Liver (tissue), 3 donors: ENCODE measurements around the gene SCAMP4.

Experiments used
- CTCF ChIP-seq: fragments of 150-350 bp; IDR thresholded peaks from 2 replicates; pipeline ENCODE4 v1.5.1; 2017; ENCODE audit warnings: improper control_type of control experiment, low read depth, low read length; ENCODE audit not compliant: missing input control
- EGR1 ChIP-seq, 2 donors: IDR thresholded peaks; 2 replicates each; pipeline ENCODE4 v1.6.1; 2016 to 2018; ENCODE audit warnings: antibody characterized with exemption in 2 of 2, low read depth in 2 of 2
- FOXA1 ChIP-seq: IDR thresholded peaks from 2 replicates; pipeline ENCODE4 v1.6.1; 2016; ENCODE audit warnings: antibody characterized with exemption
- GABPA ChIP-seq, 2 donors: IDR thresholded peaks in 1 of 2; conservative IDR thresholded peaks in 1 of 2; 2 replicates each; pipeline ENCODE4 v1.6.1; 2016; ENCODE audit warnings: antibody characterized with exemption in 2 of 2, mild to moderate bottlenecking in 1 of 2, moderate library complexity in 1 of 2
- JUND ChIP-seq, 2 donors: IDR thresholded peaks; 2 replicates each; pipeline ENCODE4 v1.6.1; 2016; ENCODE audit warnings: antibody characterized with exemption in 2 of 2
- REST ChIP-seq: IDR thresholded peaks from 2 replicates; pipeline ENCODE4 v1.6.1; 2016; ENCODE audit warnings: antibody characterized with exemption, mild to moderate bottlenecking
- SP1 ChIP-seq: IDR thresholded peaks from 2 replicates; pipeline ENCODE4 v1.6.1; 2018; ENCODE audit warnings: antibody characterized with exemption, mild to moderate bottlenecking
- TAF1 ChIP-seq: conservative IDR thresholded peaks from 2 replicates; pipeline ENCODE4 v1.6.1; 2016; ENCODE audit warnings: antibody characterized with exemption, mild to moderate bottlenecking
- YY1 ChIP-seq: IDR thresholded peaks from 2 replicates; pipeline ENCODE4 v1.6.1; 2016; ENCODE audit warnings: antibody characterized with exemption, mild to moderate bottlenecking
- TF ChIP-seq, protein P1 (sequence below): IDR thresholded peaks from 2 replicates; pipeline ENCODE4 v1.6.1; 2016; ENCODE audit warnings: antibody characterized with exemption
- donor health status: healthy.
- donor health status: healthy.

DNA sequence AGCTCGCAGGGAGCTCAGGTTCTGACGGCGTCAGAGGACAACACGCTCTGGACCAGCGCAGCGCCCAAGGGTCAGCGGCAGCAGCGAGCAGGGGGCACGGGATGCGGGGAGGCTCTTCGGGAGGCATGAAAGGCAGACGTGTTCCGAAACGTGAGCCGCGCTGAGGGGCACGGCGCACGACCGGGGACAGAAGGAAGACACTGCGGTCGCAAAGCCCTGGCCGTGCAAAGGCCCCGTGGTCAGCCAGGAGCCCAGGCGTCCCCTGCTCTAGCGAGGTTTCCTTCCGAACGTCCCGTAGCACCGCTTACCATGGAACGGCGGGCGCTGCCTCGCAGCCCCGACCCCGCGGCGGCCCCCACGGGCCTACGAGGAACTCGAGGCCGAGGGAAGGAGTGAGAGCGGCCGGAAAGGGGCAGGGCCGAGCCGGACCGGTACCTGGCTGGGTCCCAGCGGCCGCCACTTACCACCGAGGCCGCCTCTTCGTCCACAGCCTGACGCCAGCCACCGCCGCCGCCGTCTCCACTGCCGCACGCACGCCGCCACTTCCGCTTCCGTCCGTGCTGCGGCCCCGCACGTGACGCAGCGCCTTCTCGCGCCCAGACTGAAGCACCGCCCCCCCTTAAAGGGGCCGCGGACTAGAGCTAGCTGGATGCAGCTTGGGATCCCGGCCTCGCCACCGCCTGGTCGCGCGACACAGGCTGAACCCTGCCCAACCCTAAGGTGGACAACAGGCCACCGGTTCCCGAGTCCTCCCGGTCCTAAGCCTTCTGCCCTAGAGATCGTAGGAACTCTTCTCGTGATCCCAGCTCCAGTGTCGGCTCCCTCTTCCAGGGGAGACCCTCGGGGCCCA is 29.3 kb upstream of the SCAMP4 start:
- no peak for TF ChIP-seq TAF1
- TF ChIP-seq CTCF: no peak
- TF ChIP-seq JUND (IDR thresholded peaks at IDR 0.05): no peak
- peak; percentile 63 for TF ChIP-seq REST
- TF ChIP-seq EGR1 (IDR thresholded peaks at IDR 0.05; ENCODE audit: low read depth in 2 of 2): peak in 1 of 2 donors; percentile 80
- TF ChIP-seq FOXA1: no peak
- TF ChIP-seq GABPA (IDR thresholded peaks at IDR 0.05 in 1 of 2, conservative IDR thresholded peaks at IDR 0.05 in 1 of 2): peak; percentile 66 to 93
- TF ChIP-seq SP1: peak; percentile 47
- TF ChIP-seq YY1: peak; percentile 30
- TF ChIP-seq, protein P1, sequence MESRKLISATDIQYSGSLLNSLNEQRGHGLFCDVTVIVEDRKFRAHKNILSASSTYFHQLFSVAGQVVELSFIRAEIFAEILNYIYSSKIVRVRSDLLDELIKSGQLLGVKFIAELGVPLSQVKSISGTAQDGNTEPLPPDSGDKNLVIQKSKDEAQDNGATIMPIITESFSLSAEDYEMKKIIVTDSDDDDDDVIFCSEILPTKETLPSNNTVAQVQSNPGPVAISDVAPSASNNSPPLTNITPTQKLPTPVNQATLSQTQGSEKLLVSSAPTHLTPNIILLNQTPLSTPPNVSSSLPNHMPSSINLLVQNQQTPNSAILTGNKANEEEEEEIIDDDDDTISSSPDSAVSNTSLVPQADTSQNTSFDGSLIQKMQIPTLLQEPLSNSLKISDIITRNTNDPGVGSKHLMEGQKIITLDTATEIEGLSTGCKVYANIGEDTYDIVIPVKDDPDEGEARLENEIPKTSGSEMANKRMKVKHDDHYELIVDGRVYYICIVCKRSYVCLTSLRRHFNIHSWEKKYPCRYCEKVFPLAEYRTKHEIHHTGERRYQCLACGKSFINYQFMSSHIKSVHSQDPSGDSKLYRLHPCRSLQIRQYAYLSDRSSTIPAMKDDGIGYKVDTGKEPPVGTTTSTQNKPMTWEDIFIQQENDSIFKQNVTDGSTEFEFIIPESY: no peak
